CD1c-positive myeloid dendritic cell (primary cell): Measurements from ENCODE around the gene PPFIA2.

Experiments
- DNase-seq: peaks from one replicate; pipeline ENCODE4 v3.0.0-alpha.2; 2016; ENCODE audit errors: extremely low spot score

Gene PPFIA2

DNA sequence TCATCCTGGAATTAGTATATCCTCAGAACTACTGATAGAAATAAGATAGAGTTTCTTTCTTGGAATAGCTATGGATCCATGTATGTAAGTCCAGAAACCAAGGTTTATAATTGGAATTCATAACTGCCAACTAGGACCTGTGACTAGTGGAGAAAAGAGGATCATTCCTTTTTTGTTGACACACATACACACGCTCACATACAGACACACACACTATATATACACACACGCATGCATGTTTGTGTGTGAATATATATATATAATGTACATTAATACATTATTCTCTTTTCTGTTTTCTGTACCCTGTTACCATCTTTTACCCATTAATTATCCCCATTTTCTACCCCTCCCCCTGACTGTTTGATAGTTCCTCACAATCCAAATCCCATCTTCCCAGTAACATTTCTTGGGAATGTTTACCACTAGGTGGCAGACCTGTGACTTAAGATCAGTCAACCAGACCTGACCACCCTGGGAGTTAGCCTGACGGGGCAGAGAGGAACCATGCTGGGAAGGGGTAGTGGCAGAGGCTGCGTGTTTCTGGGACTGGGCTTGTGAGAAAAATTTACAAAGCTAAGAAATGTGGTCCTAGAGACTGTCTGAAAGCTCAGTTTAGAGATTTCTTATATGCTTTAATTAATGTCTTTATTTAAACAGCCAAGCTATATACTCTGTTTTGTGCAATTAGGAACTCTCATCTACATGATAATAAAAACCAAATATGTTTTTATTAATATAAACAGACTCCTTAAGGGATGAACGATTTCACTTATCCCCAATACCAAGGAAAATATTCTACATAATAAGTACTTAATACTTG, 308.0 kb downstream of the PPFIA2 start:
- DNase-seq = peak; percentile 23

DNA sequence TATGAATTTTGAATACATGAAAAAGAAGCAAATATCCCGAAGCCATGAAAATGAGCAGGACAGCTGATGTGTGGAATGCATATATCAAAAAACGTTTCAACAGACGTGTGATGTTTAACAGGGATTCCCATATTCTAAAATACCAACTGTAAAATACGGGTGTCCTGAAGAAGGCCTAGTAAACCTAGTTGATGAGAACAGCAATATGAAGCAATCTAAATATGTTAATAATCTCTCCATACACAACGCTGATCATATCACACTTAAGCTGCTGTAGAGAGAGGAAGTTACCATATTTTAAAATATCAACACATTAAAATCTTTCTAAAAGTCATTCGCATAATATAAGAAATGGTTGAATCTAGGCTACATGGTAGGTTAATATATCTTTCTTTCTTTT, 317.5 kb downstream of the PPFIA2 start:
- DNase-seq = no peak

DNA sequence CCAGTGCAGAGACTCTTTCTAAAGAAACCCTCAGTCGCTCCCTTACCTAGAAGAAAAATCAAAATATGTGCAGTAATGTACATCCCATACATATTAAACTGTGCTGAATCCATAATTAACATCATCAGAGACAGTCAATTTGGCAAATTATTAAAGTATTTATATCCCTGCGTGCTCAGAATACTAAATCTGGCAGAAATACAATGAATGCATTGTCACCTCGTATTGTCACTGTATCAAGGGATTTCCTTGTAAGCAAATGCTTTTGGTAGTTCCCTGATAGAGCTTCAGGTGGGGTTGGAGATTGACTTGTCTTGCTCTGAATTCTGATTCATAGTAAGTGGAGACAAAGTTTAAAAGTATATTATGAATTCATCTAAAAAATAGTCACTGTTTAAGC, 319.1 kb downstream of the PPFIA2 start:
- DNase-seq = no peak

DNA sequence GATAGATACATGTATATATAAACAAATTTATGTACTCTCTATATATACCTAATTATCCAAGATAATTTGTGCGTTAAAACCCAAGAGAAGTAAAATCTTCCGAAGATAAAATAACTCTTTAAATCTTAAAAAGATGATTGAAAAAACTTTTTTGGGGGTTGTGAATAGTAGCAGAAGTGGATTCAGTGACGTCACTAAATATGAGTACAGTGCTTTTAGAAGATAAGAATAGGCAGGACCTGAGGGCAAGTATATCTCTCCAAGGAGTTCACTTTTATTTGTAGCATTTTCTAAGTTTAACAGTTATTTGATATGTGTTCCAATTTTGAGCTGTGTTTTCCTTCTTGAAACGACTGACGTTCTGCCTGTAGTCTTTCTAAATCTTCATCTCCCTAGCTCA, 319.8 kb downstream of the PPFIA2 start:
- DNase-seq = no peak

DNA sequence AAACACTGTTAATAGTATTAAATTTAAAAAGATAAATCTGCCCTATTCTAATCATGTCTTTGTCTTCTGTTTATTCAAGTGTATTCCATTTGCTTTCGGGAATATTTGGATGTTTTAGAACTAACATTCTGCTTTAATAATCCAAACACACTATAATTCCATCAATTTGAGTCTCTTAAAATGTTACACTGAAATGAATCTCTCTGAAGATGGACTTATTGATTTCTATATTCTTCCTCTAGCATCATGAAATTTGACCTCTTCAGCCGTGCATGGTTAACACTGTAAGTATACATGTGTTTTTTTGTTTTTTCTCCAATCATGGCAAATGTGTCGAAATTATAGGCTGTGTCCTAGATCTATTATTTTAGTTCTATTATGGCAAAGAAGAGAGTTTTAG, 342.1 kb downstream of the PPFIA2 start:
- no peak for DNase-seq

DNA sequence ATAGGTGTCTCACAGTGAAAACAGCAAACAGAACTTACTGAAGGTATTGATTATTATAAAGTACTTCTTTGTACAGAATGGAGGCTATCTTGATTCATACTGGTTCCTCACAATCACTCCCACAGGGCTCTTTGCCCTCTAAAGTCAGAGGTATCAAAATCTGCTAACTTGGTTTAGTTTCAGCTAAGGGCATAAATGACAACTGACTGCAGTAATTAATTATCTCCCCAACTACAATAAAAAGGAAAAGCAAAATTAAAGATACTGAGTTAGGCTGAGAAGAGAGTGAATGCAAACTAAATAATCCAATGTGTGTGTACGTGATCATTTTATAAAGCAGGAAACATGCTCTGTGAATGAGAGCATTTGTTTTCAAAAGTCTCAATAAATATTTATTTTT, 342.6 kb downstream of the PPFIA2 start:
- DNase-seq = no peak

DNA sequence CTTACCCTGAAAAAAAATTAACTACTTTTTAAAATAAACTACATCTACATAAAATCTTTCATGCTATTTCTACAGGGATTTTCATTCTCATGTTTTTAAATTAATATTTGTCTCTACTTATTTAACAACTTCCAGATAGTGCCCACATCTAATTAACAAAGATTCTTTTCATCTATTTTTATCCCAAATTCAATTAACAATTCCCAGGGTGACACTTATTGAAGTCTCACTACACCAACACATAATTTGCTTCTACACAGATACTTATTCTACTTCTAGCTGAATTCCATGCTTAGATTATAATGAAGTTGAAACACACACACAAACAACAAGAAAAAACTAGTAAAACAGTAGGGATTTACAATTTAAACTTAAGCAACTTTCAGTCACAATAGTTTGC, 344.7 kb downstream of the PPFIA2 start:
- no peak for DNase-seq

DNA sequence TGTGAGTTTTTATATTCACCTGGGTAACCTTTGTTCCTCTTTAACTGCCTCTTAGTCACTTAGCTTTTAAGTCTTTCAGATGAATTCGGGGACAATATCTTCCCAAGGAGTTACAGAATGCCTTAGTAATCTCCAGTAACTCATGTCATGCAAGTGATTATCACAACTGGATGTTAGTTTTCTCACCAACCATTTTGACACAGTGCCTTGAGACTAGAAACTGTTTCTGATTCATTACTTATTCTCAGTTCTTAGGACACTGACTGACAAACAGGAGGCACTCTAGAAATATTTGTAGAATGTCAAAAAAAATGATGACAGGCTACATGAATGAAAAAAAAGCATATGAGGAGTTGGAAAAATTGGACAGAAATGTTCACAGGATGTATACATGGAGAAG, 346.2 kb downstream of the PPFIA2 start:
- no peak for DNase-seq

DNA sequence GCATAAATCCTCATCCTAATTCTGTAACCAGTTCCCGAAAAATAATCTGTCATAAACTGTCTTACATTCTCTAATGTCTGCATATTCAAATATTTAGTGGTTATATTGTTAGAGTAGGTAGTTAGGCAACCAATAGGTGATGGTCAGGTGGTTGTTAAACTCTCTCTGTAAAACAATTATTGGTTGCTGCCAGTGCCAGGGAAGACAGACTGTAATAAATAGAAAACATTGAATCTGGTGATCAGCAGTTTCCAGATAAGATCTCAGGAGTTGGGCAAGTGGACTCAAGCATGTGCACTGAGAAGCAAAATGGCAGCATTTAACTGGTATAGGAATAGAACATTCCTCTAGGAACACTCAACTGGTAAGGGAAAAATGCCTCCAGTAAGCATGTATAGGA, 355.8 kb downstream of the PPFIA2 start:
- no peak for DNase-seq

DNA sequence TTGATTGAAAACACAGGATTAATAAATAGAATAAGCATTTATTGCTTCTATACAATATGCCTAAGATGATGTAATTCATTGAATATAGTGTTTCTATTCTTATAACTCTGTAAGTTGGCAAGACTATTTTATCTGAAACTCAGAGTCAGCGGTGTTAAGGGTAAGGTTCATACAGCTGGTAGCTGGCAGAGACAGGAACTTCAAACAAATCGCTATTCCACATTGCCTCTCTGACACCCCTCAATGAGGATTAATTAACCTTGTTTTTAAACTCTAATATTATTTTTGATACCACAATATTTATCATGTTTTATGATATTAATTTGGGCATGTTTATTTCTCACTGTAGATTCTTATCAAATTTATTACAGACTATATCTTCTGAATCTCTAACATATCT, 357.9 kb downstream of the PPFIA2 start:
- DNase-seq = no peak

DNA sequence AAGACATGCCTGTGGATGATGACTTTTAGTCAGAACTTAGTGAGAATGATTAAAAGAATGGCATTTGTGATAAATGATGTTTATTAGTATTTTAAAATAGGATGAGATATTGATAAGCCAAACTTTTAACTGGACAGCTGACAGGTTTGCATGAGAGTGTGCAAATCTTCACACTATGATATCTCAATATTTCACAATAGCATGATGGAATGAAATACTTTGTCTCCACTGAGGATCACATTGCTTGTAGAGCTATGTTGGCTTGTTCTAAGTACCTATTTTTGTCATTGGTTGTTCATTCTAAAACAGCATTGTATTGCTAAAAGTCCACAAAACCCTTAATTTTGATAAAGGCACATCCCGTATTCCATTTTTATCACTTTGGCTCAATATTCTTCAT, 359.1 kb downstream of the PPFIA2 start:
- no peak for DNase-seq

DNA sequence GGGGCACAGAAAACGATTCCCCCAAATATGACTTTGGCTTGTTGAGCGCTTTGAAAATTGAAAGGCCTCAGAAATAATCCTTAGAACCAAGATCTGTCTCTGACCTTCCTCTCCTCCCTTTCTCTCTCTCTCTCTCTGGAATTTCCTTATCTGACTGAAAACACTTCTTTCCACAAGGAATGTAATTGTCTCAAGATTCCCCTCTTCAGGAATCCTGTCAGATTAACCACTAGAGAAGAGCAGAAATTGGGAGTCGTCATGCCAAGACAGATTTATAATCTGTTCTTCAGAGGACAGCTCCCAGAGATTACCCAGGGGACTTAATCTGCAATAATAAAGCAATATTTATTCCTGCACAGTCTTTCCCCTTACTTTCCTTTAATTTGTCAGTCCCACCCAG, 363.7 kb downstream of the PPFIA2 start:
- DNase-seq = no peak

DNA sequence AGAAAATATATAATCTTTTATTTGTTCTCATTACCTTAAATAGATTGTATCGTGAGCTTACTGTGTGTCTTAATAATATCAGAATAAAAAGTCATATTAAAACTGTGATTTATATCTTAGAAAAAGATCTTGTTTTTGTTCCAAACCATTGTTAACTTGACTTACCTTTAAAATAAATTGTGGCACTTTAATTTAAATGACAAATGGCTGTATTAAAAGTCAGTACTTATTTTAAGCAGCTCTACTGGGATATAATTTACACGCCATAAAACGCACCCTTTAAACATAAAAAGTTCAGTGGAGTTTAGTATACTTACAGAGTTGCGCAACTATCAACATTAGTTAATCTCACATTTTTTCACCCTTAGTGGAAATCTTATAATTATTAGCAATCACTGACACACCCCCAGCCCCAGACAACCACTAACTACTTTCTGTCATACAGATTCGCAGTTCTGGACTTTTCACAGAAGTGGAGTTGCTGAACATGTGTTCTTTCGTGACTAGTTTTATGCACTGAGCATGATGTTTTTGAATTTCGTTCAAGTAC, 369.5 kb downstream of the PPFIA2 start:
- no peak for DNase-seq

DNA sequence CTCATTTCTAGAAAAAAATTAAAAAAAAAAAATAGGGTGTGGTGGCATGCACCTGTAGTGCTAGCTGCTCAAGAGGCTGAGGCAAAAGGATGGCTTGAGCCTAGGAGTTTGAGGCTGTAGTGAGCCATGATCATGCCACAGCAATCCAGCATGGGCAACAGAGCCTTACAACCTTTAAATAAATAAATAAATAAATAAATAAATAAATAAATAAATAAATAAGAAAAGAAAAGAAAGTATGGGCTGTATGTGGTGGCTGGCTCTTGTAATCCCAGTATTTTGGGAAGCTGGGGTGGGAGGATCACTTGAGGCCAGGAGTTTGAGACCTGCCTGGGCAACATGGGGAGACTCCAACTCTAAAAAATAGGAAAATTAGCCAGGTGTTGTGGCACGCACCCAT, 373.0 kb downstream of the PPFIA2 start:
- no peak for DNase-seq

DNA sequence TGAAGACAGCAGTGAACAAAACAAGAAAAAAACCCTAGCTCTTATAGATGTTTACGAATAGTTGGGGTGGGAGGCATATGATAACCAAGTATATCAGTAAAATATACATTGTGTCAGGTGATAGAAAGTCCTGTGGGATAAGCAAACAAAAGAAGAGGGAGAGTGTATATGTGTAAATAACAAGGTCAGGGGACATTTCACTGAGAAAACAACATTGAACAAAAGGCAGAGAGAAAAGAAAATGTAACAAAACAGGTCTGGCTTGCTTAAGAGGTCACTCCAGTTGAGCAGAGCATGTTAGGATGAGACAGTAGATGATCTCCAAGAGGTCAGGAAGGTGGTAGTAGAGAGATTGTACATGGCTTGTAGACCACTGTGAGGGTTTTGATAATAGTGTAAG, 377.2 kb downstream of the PPFIA2 start:
- no peak for DNase-seq

DNA sequence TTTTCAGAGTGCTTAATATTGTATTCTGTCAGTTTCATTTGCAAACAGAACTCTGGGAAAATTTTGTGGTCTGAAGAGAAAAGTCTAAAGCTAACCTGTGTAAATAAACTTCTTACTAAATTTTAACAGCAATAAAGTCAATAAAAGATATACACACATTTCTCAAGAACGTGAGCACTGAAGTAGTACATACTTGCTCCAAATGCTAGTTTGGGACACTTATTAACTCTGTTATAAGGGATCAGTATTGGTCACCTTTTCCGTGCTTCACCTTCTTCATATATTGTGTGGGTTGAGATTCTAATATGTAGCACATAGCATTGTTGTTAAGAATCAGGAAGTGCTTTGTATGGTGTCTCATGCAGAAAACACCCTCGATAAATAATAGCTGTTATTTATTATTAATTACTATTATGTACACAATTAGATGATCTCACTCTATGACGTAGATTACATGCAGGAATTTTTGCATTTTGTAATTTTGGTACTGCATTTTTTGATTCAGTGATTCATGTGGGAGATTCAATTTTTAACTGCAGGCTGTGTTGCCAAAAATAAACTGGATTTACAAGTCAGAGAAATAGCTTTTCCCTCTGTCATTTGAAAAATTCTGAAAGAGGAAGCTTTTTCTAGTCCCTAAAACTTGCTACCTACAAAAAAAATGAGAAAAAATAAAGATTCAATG, 380.4 kb downstream of the PPFIA2 start:
- no peak for DNase-seq

DNA sequence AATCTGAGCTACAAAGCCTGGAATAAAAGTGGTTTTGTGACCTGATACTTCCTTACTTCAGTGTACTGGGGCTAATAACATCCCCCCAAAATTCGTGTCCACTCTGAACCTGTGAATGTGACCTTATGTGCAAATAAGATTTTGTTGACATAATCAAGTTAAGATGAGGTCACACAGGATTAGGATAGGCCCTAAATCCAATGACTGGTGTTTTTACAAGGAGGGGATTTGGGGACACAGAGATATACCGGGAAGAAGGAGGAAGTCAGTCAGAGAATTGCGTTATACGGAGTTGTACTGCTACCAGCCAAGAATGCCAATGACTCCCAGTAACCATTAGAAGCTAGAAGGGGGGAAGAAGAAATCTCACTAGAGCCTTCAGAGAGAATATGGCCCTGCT, 381.4 kb downstream of the PPFIA2 start:
- no peak for DNase-seq

DNA sequence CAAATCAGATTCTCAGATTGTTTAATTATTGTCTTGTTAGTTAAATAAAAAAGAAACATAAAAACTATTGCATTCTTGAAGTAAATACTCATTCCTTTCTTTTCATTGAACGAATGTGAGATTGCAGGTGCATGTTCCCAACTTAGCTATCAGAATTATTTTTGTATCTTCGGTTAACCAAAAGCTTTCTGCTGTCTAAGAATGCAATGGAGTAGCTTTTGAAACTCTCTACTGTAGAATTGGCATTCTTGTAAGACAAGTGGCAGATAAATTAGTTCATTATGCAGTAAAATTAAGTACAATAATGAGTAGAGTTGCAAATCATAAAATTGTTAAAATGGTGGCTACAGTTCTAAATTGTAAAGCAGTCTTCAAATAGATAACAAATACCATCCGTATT, 383.2 kb downstream of the PPFIA2 start:
- no peak for DNase-seq

DNA sequence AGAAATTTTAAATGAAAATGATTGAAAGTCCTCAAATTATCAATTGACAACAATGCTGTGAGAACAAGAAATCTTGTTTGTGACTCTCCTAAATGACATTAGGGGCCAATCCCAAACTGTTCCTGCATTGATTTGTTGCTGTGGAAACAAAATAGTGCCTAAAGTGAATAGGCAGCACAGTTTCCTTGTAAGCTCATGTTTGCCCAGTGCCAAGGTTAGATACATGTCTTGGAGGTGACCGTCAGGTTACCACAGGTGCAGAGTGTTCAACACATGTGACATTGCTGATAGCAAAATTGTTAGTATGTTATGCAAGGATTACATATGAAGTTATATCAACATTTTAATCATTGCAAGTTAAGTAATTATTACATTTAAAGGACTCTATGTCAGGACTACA, 388.7 kb downstream of the PPFIA2 start:
- no peak for DNase-seq

DNA sequence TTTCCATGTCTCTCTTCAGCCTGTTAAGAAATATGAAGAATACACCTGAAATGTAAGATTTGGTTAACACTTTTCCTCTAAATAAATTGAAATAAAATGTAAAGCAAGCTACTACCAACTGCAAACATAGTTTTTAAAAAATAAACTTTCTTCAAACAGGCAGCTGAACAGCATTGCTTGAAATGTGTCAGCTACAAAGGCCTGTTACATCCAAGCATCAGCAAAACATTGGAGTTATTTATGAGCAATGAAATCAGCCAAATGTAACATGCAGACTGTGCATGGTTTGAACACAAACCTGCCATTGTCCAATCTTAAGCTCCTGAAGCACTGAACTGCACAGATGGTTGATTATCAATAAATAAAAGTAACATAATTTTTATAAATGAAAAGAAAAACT, 390.0 kb downstream of the PPFIA2 start:
- DNase-seq = no peak

DNA sequence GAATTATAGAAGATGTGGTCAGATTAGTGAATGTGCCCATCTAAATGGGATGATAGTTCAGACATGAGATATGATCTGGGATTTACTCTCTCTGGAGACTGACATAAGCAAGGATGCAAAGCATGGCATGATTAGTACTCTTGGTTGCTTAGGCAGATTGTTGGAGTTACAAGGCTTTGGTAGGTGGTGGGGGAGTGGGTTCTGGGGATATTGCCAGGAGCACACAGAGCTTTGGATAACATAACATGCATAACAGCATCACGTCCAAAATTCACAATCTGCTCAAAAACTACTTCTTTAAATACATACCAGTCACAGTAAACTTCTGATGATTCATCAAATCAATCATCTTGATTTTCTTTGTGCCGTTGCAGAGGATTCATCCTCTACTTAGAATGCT, 393.9 kb downstream of the PPFIA2 start:
- DNase-seq = no peak

DNA sequence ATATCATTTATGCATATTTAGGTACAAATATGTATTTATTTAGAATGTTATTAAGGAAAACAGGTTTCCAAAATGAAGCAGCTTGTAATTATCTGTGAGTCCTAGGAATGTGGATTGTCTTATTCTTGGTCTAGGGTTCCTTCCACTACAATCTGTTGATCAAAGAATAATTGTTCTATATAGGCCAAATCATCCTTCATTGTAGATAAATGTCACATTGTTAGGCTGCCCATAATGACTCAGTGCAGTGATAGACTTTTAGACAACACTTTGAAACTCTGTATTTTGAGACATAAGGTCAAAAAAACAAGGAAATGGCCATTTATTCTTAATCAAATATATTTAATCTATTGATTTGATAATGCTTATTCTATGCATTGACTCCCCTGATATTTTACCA, 398.2 kb downstream of the PPFIA2 start:
- DNase-seq = no peak

DNA sequence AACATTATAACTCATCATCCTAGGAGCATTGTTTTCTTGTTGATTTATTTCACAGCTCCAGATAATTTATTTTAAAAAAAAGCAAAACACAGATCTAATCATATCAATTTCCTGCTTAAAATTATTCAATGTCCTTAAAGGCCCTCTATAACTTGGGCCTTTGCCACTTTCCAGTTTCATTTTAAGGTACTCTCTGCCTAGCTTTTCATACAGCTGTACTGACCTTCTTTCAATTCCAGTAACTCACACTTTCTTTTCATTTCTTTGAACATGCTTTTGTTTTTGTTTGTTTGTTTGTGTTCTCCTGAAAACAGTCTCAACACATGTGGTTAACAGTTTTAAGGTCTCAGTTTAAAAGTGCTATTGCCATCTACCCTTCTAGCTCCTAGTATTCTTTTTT, 399.4 kb downstream of the PPFIA2 start:
- DNase-seq = no peak
